C4-2B (cell line): ENCODE measurements around the gene SLC29A4.
"Not testable (repeated sequence)": the region's sequence is repeated elsewhere in the genome, so short reads cannot be mapped to it uniquely, and the experiment has no call there.

Experiments used
- ZFX ChIP-seq: fragments of 450-650 bp; IDR thresholded peaks from 2 replicates; pipeline ENCODE4 v1.6.1; 2017
- TF ChIP-seq, protein P1 (sequence below): fragments of 450-650 bp; conservative IDR thresholded peaks from 2 replicates; pipeline ENCODE4 v1.5.1; 2017; ENCODE audit warnings: mild to moderate bottlenecking

DNA sequence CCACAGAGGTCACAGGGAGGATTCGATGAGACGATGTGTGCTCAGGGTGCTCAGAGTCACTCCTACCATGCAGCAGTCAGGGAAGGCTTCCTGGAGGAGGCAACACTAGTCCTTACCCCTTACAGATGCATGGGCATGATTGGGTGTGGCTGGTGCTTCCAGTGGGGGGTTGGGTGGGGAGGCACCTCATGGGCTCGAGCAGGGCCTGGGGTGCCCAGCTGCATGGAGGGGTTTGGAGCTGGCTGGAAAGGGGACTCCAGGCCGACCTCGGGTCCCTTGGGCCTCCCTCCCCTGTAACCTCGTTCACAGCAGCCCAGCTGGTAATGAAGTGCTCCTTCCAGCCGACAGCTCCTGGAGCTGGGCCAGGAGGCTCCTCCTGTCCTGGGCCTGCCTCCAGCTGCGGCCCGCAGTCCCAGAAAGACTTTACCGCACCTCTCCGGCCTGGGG is 7.7 kb upstream of the SLC29A4 start:
- TF ChIP-seq, protein P1, sequence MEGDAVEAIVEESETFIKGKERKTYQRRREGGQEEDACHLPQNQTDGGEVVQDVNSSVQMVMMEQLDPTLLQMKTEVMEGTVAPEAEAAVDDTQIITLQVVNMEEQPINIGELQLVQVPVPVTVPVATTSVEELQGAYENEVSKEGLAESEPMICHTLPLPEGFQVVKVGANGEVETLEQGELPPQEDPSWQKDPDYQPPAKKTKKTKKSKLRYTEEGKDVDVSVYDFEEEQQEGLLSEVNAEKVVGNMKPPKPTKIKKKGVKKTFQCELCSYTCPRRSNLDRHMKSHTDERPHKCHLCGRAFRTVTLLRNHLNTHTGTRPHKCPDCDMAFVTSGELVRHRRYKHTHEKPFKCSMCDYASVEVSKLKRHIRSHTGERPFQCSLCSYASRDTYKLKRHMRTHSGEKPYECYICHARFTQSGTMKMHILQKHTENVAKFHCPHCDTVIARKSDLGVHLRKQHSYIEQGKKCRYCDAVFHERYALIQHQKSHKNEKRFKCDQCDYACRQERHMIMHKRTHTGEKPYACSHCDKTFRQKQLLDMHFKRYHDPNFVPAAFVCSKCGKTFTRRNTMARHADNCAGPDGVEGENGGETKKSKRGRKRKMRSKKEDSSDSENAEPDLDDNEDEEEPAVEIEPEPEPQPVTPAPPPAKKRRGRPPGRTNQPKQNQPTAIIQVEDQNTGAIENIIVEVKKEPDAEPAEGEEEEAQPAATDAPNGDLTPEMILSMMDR, result not testable (repeated sequence)
- not testable (repeated sequence) for TF ChIP-seq ZFX
